Neural cell (in vitro differentiated cells): ENCODE results near the gene ALK. TPM values are rescaled to one million over a fixed set of nuclear protein-coding genes. Genes with fewer than 3 reads are reported as not detected.

ENCODE experiments used
- H2AFZ ChIP-seq: fragments of 200-600, 300-800 bp; sonication (generic), shearing (Covaris generic); 2 replicates; pipeline ENCODE4 v1.6.0; 2014; ENCODE audit warnings: low read depth, mild to moderate bottlenecking, antibody characterized with exemption, low read length, moderate library complexity
- H3F3A ChIP-seq: fragments of 200-600 bp; shearing (Covaris generic); 2 replicates; pipeline ENCODE4 v1.6.1; 2016; ENCODE audit warnings: mild to moderate bottlenecking, moderate library complexity, mixed read lengths, antibody characterized with exemption, low read length; ENCODE audit not compliant: insufficient read depth, poor library complexity, severe bottlenecking
- H3K27ac ChIP-seq: fragments of 200-600, 300-800 bp; sonication (generic), shearing (Covaris generic); 2 replicates; pipeline ENCODE4 v1.5.1; 2014; ENCODE audit warnings: mild to moderate bottlenecking, low read length, moderate library complexity
- H3K27me3 ChIP-seq: fragments of 300-800, 200-600 bp; sonication (generic), shearing (Covaris generic); 2 replicates; pipeline ENCODE4 v1.6.0; 2014; ENCODE audit warnings: mild to moderate bottlenecking, low read depth, low read length, moderate library complexity; ENCODE audit not compliant: insufficient read depth
- H3K36me3 ChIP-seq: fragments of 300-800, 200-600 bp; sonication (generic), shearing (Covaris generic); 2 replicates; pipeline ENCODE4 v1.5.1; 2014; ENCODE audit warnings: mild to moderate bottlenecking, antibody characterized with exemption, low read length, moderate library complexity; ENCODE audit not compliant: insufficient read depth
- H3K4me2 ChIP-seq: fragments of 300-800, 200-600 bp; sonication (generic), shearing (Covaris generic); 2 replicates; pipeline ENCODE4 v1.6.0; 2014; ENCODE audit warnings: mild to moderate bottlenecking, low read length
- H3K4me3 ChIP-seq: fragments of 300-800, 200-600 bp; sonication (generic), shearing (Covaris generic); 2 replicates; pipeline ENCODE4 v1.5.1; 2014; ENCODE audit warnings: mild to moderate bottlenecking, low read length, moderate library complexity
- H3K79me2 ChIP-seq: fragments of 200-600 bp; shearing (Covaris generic); replicated peaks from 2 replicates; pipeline ENCODE4 v1.6.0; 2014; ENCODE audit warnings: mild to moderate bottlenecking, low read length, moderate library complexity; ENCODE audit not compliant: insufficient read depth
- H3K9ac ChIP-seq: fragments of 300-800, 200-600 bp; sonication (generic), shearing (Covaris generic); 2 replicates; pipeline ENCODE4 v1.6.1; 2016; ENCODE audit warnings: mild to moderate bottlenecking, low read length, mixed read lengths
- H3K9me2 ChIP-seq: fragments of 200-600 bp; shearing (Covaris generic); 2 replicates; pipeline ENCODE4 v1.6.1; 2016; ENCODE audit warnings: mild to moderate bottlenecking, low read length, mixed read lengths; ENCODE audit not compliant: insufficient read depth
- H3K9me3 ChIP-seq: fragments of 200-600, 300-800 bp; sonication (generic), shearing (Covaris generic); 2 replicates; pipeline ENCODE4 v1.6.1; 2016; ENCODE audit warnings: mild to moderate bottlenecking, mixed run types, low read length, moderate library complexity, mixed read lengths
- H4K20me1 ChIP-seq: fragments of 200-600 bp; shearing (Covaris generic); 2 replicates; pipeline ENCODE4 v1.6.1; 2016; ENCODE audit warnings: mild to moderate bottlenecking, mixed run types; ENCODE audit not compliant: insufficient read depth
- EP300 ChIP-seq: fragments of 450-650 bp; conservative IDR thresholded peaks from 2 replicates; pipeline ENCODE4 v1.6.1; 2014; ENCODE audit warnings: antibody characterized with exemption, mild to moderate bottlenecking, moderate library complexity; ENCODE audit not compliant: poor library complexity, severe bottlenecking
- EZH2 ChIP-seq: fragments of 200-600, 300-800 bp; shearing (Covaris generic), sonication (generic); IDR thresholded peaks from 2 replicates; pipeline ENCODE4 v1.6.1; 2014; ENCODE audit warnings: antibody characterized with exemption, low read length, borderline replicate concordance, mild to moderate bottlenecking; ENCODE audit not compliant: insufficient read depth, poor library complexity, severe bottlenecking
- MXI1 ChIP-seq: fragments of 450-650 bp; conservative IDR thresholded peaks from 2 replicates; pipeline ENCODE4 v1.6.1; 2014; ENCODE audit warnings: antibody characterized with exemption, mild to moderate bottlenecking; ENCODE audit not compliant: poor library complexity, severe bottlenecking
- POLR2AphosphoS5 ChIP-seq: IDR thresholded peaks from 2 replicates; pipeline ENCODE4 v1.6.1; 2012
- RAD21 ChIP-seq: fragments of 450-650 bp; conservative IDR thresholded peaks from 2 replicates; pipeline ENCODE4 v1.6.1; 2014; ENCODE audit warnings: antibody characterized with exemption, mild to moderate bottlenecking, moderate library complexity
- SMC3 ChIP-seq: fragments of 450-650 bp; conservative IDR thresholded peaks from 2 replicates; pipeline ENCODE4 v1.6.1; 2014; ENCODE audit warnings: antibody characterized with exemption, mild to moderate bottlenecking, moderate library complexity; ENCODE audit not compliant: poor library complexity
- TAF1 ChIP-seq: IDR thresholded peaks from 2 replicates; pipeline ENCODE4 v1.6.1; 2012; ENCODE audit warnings: low read depth
- polyA plus RNA-seq: library from polyadenylated mRNA; depleted of rRNA; stranded (reverse); fragments of >200 nt; gene quantifications from 2 replicates; pipeline ENCODE4 v1.2.3, GENCODE V29; 2014
- TF ChIP-seq, protein P1 (sequence below): fragments of 450-650 bp; IDR thresholded peaks from 2 replicates; pipeline ENCODE4 v1.5.1; 2014; ENCODE audit warnings: antibody characterized with exemption, mild to moderate bottlenecking, moderate library complexity; ENCODE audit not compliant: poor library complexity, severe bottlenecking
- TF ChIP-seq, protein P2 (sequence below): IDR thresholded peaks from 2 replicates; pipeline ENCODE4 v1.6.1; 2012; ENCODE audit warnings: borderline replicate concordance

The ALK gene
- polyA plus RNA-seq, 1 donor from 2014 or later, result 7.1 TPM

DNA sequence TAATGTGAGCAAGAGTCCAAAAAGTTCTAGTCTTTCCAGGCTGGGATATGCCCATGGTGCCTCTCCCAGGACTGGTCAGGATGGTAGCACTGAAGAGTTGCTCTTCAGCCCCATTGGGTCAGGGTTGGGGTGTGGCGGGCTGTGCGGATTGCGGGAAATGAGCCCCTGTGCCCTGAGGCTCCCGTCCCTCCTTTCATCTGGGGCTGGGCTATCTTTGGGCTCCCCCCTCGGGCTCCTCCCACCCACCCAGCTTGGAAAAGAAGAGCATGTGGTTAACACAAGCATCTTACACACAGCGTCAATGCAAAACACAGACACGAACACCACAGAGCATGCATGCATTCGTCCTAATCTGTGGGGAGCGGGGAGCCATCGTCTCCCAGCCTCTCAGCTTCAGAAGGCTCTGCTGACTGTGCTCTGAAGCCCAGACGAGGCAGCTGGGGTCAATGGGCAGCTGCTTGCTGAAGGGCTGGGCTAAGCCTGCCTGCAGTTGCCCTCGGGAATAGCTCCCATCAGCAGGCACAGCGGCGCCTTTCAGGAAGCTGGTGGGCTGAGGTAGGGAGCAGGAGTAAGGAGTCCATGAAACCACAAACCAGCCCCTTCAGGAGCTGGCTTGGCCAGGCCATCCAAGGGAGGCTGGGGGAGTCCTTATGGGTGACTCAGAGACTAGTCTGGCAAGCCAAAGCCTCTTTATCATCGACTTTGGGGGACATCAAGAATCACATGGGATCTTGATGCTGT is 693.3 kb downstream of the ALK start:
- H3K9ac ChIP-seq, result no peak overlapping the region
- H4K20me1 ChIP-seq, result no peaks in the 10 kb centered on the region
- H3F3A ChIP-seq, result no peaks in the 10 kb centered on the region
- H3K9me3 ChIP-seq, result no peaks in the 10 kb centered on the region
- H3K27ac ChIP-seq, result no peak overlapping the region
- TF ChIP-seq, protein P1, sequence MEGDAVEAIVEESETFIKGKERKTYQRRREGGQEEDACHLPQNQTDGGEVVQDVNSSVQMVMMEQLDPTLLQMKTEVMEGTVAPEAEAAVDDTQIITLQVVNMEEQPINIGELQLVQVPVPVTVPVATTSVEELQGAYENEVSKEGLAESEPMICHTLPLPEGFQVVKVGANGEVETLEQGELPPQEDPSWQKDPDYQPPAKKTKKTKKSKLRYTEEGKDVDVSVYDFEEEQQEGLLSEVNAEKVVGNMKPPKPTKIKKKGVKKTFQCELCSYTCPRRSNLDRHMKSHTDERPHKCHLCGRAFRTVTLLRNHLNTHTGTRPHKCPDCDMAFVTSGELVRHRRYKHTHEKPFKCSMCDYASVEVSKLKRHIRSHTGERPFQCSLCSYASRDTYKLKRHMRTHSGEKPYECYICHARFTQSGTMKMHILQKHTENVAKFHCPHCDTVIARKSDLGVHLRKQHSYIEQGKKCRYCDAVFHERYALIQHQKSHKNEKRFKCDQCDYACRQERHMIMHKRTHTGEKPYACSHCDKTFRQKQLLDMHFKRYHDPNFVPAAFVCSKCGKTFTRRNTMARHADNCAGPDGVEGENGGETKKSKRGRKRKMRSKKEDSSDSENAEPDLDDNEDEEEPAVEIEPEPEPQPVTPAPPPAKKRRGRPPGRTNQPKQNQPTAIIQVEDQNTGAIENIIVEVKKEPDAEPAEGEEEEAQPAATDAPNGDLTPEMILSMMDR, result no peak
- no peak for TF ChIP-seq MXI1
- no peak for TF ChIP-seq TAF1
- no peak for TF ChIP-seq RAD21
- no peak for TF ChIP-seq POLR2AphosphoS5
- TF ChIP-seq, protein P2, sequence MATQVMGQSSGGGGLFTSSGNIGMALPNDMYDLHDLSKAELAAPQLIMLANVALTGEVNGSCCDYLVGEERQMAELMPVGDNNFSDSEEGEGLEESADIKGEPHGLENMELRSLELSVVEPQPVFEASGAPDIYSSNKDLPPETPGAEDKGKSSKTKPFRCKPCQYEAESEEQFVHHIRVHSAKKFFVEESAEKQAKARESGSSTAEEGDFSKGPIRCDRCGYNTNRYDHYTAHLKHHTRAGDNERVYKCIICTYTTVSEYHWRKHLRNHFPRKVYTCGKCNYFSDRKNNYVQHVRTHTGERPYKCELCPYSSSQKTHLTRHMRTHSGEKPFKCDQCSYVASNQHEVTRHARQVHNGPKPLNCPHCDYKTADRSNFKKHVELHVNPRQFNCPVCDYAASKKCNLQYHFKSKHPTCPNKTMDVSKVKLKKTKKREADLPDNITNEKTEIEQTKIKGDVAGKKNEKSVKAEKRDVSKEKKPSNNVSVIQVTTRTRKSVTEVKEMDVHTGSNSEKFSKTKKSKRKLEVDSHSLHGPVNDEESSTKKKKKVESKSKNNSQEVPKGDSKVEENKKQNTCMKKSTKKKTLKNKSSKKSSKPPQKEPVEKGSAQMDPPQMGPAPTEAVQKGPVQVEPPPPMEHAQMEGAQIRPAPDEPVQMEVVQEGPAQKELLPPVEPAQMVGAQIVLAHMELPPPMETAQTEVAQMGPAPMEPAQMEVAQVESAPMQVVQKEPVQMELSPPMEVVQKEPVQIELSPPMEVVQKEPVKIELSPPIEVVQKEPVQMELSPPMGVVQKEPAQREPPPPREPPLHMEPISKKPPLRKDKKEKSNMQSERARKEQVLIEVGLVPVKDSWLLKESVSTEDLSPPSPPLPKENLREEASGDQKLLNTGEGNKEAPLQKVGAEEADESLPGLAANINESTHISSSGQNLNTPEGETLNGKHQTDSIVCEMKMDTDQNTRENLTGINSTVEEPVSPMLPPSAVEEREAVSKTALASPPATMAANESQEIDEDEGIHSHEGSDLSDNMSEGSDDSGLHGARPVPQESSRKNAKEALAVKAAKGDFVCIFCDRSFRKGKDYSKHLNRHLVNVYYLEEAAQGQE, result no peak
- TF ChIP-seq SMC3, result no peak
- no peak for TF ChIP-seq EP300
- no peak for TF ChIP-seq EZH2
- H3K4me3 ChIP-seq, result no peak overlapping the region
- no peaks in the 10 kb centered on the region for H3K79me2 ChIP-seq
- H3K4me2 ChIP-seq, result no peak overlapping the region
- no peaks in the 10 kb centered on the region for H3K36me3 ChIP-seq
- H3K27me3 ChIP-seq, result no peaks in the 10 kb centered on the region
- no peaks in the 10 kb centered on the region for H3K9me2 ChIP-seq
- no peak overlapping the region for H2AFZ ChIP-seq

DNA sequence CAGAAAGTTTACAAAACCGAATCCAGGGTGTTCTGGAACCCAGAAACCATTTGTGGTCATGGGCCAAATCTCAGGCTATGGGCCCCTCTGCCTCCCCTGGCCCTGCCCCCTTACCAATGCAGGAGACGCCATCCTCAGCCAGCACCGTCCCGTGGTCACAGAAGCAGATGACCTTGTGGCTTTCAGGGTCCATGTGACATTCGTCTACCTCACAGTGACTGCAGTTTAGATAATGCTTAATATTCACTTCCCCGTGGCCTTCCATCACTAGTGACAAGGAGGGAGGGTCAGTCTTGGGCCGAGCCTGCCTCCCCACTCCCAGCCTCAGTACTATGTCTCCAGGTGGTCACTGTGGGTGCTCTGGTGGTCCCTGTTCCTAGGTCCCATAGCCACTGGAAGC is 694.6 kb downstream of the ALK start:
- H3K27me3 ChIP-seq, result no peaks in the 10 kb centered on the region
- H3K9me2 ChIP-seq, result no peaks in the 10 kb centered on the region
- H3K9me3 ChIP-seq, result no peaks in the 10 kb centered on the region
- H3K9ac ChIP-seq, result no peak overlapping the region
- no peak overlapping the region for H3K4me3 ChIP-seq
- no peak overlapping the region for H2AFZ ChIP-seq
- H3F3A ChIP-seq, result no peaks in the 10 kb centered on the region
- TF ChIP-seq, protein P2, result no peak
- TF ChIP-seq POLR2AphosphoS5 (no peak), EP300 (no peak), RAD21 (no peak), TAF1 (no peak), SMC3 (no peak), EZH2 (no peak), MXI1 (no peak)
- TF ChIP-seq, protein P1, result no peak
- H3K79me2 ChIP-seq, result no peaks in the 10 kb centered on the region
- no peaks in the 10 kb centered on the region for H3K36me3 ChIP-seq
- H3K4me2 ChIP-seq, result no peak overlapping the region
- no peaks in the 10 kb centered on the region for H4K20me1 ChIP-seq
- no peak overlapping the region for H3K27ac ChIP-seq
